ENCODE data around the gene PLXND1. TPM values are rescaled to one million over a fixed set of nuclear protein-coding genes. Genes with fewer than 3 reads are reported as not detected.

PLXND1 gene
- total RNA-seq, 2 experiments from 2014 or later = 4.7 to 6.0 TPM

DNA sequence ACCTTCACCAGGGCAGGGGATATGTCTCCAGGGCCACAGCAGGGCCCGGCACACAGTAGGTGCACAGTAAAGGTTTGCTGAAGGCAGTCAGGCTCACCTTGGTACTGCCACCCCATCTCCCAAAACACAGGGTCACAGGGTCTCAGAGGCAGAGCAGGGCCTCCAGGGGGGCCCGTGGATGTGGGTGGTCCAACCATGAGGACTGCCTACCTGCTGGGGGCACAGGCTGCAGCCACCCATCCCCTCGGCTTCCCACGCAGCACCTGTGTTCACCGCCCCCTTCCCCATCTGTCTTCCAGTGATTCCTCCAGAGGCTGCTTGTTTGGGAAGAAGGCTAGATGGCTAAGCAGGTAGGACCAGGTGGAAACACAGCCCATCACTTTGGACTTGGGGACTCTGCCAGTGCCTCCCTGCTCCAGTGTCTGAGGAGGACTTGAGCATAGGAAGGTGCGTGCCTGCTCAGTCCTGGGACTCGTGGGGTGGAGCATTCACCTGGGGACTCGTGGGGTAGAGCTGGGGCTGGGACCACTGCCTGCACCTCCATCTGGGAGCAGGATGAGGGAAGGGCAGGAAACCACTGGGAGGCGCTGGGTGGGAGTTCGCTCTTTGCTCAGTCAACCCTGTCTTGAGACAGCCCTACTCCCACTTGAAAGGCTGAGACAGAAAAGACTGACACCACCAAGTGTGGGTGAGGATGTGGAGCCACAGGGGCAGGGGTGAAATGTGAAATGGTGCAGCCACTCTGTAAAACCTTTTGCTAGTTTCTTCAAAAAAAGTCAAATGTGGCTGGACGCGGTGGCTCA is 18.8 kb upstream of the PLXND1 start:
- BruUV-seq (replicated peaks) = no TSS peak

DNA sequence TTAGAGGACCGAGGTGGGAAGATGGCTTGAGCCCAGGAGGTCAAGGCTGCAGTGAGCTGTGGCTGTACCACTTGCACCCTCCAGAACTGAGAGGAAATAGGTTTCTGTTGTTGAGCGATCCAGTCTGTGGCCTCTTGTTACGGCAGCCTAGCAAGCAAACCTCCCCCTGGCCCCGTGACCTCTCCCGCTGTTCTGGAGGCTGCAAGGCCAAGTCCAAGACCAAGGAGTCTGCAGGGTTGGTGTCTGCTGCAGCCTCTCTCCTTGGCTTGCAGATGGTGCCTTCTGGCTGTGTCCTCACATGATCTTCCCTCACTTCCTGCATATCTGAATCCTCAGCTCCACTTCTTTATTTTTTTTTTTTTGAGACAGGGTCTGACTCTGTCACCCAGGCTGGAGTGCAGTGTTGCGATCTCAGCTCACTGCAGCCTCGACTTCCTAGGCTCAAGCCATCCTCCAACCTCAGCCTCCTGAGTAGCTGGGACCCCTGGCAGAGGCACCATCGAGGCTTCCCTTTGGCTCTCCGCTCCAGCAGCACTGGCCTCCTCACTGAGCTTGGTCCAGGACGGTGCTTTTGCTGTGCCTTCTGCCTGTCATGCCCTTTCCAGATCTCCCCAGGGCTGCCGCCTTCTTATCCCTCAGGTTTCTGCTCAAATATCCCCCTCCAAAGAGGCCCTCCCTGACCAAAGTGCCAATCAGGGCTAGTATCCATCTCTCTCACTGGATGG is 18.0 kb upstream of the PLXND1 start:
- intact Hi-C loops (cut with micrococcal nuclease; ENCODE audit: unreplicated experiment) = loop anchor here (10.0 kb wide), 1 partner anchor 240 kb away; no protein-coding TSS in a partner anchor
- no peak overlapping the region for H3K4me2 ChIP-seq (ENCODE audit: low read length)
- no peaks in the 10 kb centered on the region for H4K20me1 ChIP-seq (ENCODE audit: insufficient read depth, low read length)
- H3K4me3 ChIP-seq (ENCODE audit: low read depth, low read length, poor library complexity, severe bottlenecking) = no peak overlapping the region
- H3K79me2 ChIP-seq (ENCODE audit: insufficient read depth, low read depth, low read length) = no peaks in the 10 kb centered on the region
- no peak overlapping the region for H3K27ac ChIP-seq (ENCODE audit: low read depth, low read length, poor library complexity, severe bottlenecking)
- CTCF ChIA-PET (ENCODE audit: unreplicated experiment) = interaction anchor here (0.6 kb wide), 1 partner anchor 124 kb away, joined by 4 read pairs; no protein-coding TSS in a partner anchor
- H3K9me2 ChIP-seq (ENCODE audit: insufficient read depth, low read length) = no peaks in the 10 kb centered on the region
- H2AFZ ChIP-seq (ENCODE audit: low read length) = no peak overlapping the region
- DNase-seq (ENCODE audit: low spot score) = no peak
- peaks cover 16% of the 10 kb centered on the region for H3K4me1 ChIP-seq (ENCODE audit: insufficient read depth, low read length, poor library complexity, severe bottlenecking)
- no TSS peak for BruUV-seq (replicated peaks)
- no peaks in the 10 kb centered on the region for H3K36me3 ChIP-seq (ENCODE audit: insufficient read depth, low read length)
- no peaks in the 10 kb centered on the region for H3K9me3 ChIP-seq (ENCODE audit: low read length)
- TF ChIP-seq EZH2phosphoT487 (IDR thresholded peaks at IDR 0.05; ENCODE audit: borderline replicate concordance, low read depth, low read length) = no peak
- TF ChIP-seq, protein P1, sequence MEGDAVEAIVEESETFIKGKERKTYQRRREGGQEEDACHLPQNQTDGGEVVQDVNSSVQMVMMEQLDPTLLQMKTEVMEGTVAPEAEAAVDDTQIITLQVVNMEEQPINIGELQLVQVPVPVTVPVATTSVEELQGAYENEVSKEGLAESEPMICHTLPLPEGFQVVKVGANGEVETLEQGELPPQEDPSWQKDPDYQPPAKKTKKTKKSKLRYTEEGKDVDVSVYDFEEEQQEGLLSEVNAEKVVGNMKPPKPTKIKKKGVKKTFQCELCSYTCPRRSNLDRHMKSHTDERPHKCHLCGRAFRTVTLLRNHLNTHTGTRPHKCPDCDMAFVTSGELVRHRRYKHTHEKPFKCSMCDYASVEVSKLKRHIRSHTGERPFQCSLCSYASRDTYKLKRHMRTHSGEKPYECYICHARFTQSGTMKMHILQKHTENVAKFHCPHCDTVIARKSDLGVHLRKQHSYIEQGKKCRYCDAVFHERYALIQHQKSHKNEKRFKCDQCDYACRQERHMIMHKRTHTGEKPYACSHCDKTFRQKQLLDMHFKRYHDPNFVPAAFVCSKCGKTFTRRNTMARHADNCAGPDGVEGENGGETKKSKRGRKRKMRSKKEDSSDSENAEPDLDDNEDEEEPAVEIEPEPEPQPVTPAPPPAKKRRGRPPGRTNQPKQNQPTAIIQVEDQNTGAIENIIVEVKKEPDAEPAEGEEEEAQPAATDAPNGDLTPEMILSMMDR (conservative IDR thresholded peaks at IDR 0.05; ENCODE audit: low read length) = no peak
- POLR2A ChIA-PET = no interaction called here

More for the DNA sequence above, 18.8 kb upstream of the PLXND1 start:
- Histone ChIP-seq H3K36me3 (ENCODE audit: insufficient read depth, low read length) (no peaks in the 10 kb centered on the region), H2AFZ (ENCODE audit: low read length) (no peak overlapping the region), H3K4me1 (ENCODE audit: insufficient read depth, low read length, poor library complexity, severe bottlenecking) (peaks cover 13% of the 10 kb centered on the region), H3K4me3 (ENCODE audit: low read depth, low read length, poor library complexity, severe bottlenecking) (no peak overlapping the region), H4K20me1 (ENCODE audit: insufficient read depth, low read length) (no peaks in the 10 kb centered on the region), H3K9me2 (ENCODE audit: insufficient read depth, low read length) (no peaks in the 10 kb centered on the region), H3K4me2 (ENCODE audit: low read length) (no peak overlapping the region), H3K27ac (ENCODE audit: low read depth, low read length, poor library complexity, severe bottlenecking) (no peak overlapping the region), H3K79me2 (ENCODE audit: insufficient read depth, low read depth, low read length) (no peaks in the 10 kb centered on the region), H3K9me3 (ENCODE audit: low read length) (no peaks in the 10 kb centered on the region)
- no peak for DNase-seq (ENCODE audit: low spot score)
- ChIA-PET CTCF (ENCODE audit: unreplicated experiment) (no interaction called here), POLR2A (interaction anchor here (1.0 kb wide), 1 partner anchor 13 kb away, joined by 3 read pairs; no protein-coding TSS in a partner anchor)
- intact Hi-C loops (cut with micrococcal nuclease; ENCODE audit: unreplicated experiment) = loop anchor here (10.0 kb wide), 1 partner anchor 240 kb away; no protein-coding TSS in a partner anchor
- no peak for TF ChIP-seq EZH2phosphoT487 (IDR thresholded peaks at IDR 0.05; ENCODE audit: borderline replicate concordance, low read depth, low read length)
- TF ChIP-seq, protein P1 (conservative IDR thresholded peaks at IDR 0.05; ENCODE audit: low read length) = peak; percentile 22; the same call in 1 of the 2 replicates
